Activated CD4-positive, alpha-beta T cell treated with anti-CD3 and anti-CD28 coated beads, Interleukin-2, Interleukin-4, amounts not matched to agents 100 ng/mL and 50 ng/mL, durations not matched to agents 16 hours and 8 hours (primary cell): ENCODE data around the gene ZC3H7A.

Experiments
- DNase-seq: peaks from one replicate; pipeline ENCODE4 v3.0.0-alpha.2; 2020; ENCODE audit warnings: low spot score

Gene ZC3H7A

DNA sequence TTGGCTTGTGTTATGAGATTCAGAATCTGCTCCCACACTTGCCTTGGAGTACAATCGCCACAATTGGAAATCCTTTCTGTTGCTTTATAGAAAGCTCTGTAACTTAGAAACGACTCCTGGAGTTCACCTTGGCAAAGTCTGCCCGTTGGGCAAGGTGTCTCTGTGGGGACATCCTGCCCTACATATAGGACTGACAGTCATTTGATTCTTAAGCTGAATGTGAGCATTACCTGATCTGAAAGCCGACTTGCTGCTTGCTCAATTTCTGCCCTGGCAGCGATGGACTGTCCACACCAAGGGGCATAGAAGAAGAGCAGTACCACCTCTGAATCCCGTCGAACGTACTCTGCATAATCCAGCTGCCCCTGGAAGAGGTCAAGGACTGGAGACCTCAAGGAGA lies 61.3 kb downstream of the ZC3H7A start:
- DNase-seq, result no peak

DNA sequence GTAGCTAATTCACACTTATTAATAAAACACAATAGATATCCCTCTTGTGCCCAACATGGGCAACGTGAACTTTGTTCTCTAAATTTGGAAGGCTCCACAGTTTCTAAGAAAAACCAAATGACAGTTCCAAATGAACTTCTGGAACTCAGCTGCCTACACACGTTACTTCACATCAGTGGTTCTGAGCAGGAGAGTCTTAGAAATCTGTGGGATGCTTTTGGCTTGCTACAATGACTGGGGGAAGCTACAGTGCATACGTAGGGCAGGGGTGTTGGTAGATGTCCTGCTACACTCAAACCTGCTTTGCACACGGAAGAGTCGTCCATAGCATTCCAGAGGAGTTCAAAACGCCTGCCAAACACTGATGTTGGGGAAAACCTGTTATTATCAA lies 62.4 kb downstream of the ZC3H7A start:
- DNase-seq, result no peak

DNA sequence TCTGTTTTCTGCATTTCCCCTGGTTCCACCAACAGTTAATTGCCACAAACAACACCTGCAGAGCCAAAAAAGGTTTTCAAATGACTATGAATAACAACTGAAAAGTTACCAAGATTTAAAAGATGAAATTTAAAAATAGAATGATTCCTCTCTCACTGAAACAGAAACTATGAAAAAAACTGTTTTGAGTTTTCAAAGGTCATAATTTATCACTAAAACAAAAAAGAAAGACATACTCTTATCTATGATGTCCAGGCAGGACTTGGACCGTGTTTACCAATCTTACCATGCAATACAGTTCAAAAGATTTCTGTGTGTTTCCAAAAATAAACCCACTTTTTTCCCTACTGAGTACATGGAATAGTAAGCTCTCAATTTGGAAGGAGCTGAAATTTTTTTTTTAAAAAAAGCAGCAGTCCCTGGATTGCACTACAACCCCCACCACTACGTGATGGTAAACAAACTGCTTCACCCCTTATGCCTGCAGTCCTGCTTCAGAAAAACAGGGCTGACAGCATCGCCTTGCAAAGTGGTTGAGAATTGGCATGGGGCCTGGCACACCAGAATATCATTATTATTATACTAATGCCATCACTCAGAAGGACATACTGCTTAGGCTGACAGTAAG lies 62.9 kb downstream of the ZC3H7A start:
- peak; percentile 30 for DNase-seq

DNA sequence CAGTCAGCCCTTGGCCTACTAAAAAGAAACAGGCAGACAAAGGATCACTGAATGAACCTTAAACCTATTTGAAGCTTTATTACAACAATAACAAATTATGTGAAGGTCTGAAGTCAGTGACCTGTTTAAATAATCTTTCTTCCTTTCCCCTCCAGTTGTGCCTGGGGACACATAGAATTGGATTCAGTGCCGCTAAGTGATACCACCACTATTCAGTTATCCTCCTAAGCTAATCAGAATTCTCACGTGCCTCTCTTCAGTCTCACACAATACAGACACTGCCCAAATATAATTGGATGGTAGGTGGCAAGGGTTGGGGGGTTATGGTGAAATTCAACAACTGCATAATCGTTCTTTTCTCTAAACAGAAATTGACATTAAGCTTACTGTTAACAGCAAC lies 65.8 kb downstream of the ZC3H7A start:
- DNase-seq, result no peak

GRCh38 chr16:11729787-11730186 lies 67.3 kb downstream of the ZC3H7A start:
- DNase-seq, result no peak

DNA sequence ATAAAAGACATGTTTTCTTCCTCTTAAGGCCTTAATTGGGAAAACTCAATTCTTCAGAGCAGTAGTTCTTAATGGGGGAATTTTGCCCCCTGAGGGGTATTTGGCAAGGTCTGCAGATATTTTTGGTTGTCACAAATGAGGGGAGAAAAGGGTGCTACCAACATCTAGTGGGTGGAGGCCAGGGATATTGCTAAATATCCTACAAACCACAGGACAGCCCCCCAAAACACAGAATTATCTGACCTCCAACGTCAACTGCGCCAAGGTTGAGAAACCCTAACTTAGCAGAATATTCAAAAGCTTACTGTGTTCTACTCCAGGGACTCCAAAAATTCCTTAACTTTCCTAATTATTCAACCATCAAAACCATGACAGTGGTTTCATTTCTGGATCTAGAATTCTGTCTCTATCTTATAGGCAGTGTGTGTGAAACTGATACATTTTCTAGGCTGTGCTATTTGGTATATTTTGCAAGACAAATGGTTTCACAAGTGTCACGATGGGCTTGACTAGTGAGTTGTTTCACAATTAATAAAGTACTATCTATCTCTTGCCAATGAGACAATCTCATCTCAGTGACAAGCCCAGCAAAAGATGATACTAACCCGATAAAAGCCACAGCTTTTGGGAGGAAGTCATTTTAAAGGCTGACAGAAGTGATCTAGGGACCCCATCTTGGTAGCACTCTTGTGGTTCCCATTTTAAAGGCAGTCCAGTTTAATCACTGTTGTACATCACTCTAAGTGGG lies 69.1 kb downstream of the ZC3H7A start:
- DNase-seq, result peak; percentile 47

- DNase-seq, result no peak
These were observed 71.0 kb downstream of the ZC3H7A start for GRCh38 chr16:11726008-11726407.

DNA sequence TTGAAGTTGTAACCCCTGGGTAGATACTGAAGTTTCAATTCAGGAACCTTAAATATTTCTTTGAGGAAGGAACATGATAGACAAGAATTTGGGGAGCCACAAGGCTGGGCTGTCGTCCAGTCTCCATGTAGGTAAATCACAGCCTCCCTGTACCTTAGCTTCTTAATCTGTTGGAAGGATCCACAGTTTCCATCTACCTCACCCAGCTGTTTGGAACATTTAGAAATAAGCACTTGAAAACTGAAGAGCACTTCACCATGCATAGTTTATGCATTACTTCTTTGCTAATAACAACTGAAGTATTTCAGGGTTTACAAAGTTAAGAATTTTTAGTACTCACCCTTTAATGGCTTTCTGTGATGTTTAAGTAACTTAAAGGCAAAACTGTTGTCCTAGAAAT lies 71.6 kb downstream of the ZC3H7A start:
- DNase-seq, result no peak

GRCh38 chr16:11722468-11722808 lies 74.6 kb downstream of the ZC3H7A start:
- DNase-seq, result no peak

GRCh38 chr16:11721781-11722467 lies 75.1 kb downstream of the ZC3H7A start:
- DNase-seq, result no peak

DNA sequence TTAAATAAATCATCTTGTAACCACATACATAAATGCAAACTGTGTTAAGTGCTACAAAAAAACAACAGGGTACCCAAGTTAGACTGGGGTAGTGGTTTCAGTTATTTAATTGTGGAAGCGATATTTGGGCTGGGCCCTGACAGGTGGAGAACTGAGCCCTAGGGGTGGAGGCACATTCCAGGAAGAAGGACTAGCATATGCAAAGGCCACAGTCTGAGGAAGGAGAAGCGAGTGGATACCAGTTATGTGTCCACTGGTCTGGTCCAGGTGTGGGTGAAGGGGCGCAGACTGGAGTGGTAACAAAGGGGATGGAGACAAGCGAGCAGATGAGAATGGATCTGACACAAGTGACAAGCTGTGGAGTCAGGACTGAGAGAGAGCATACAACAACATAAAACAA lies 77.3 kb downstream of the ZC3H7A start:
- no peak for DNase-seq

GRCh38 chr16:11719171-11719570 lies 77.9 kb downstream of the ZC3H7A start:
- DNase-seq, result no peak

DNA sequence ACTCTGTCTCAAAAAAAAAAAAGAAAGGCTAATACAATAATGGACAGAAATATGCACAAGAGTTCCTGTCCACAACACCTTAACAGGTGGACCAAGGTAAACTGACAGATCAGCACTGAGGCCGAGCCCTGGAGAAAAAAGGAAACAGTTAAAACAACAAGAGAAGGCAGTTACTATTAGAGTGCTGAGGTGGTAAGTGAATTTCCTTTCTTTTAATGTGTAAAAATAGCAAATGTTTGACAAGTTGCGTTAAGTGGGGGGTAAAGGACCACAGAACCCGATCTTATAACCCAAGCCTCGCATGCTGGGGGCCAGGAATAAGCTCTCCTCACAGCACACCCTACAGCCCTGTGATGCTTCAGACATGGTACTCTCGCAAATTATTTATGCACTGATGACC lies 79.2 kb downstream of the ZC3H7A start:
- no peak for DNase-seq

- no peak for DNase-seq
These were observed 80.7 kb downstream of the ZC3H7A start for GRCh38 chr16:11716336-11716735.

DNA sequence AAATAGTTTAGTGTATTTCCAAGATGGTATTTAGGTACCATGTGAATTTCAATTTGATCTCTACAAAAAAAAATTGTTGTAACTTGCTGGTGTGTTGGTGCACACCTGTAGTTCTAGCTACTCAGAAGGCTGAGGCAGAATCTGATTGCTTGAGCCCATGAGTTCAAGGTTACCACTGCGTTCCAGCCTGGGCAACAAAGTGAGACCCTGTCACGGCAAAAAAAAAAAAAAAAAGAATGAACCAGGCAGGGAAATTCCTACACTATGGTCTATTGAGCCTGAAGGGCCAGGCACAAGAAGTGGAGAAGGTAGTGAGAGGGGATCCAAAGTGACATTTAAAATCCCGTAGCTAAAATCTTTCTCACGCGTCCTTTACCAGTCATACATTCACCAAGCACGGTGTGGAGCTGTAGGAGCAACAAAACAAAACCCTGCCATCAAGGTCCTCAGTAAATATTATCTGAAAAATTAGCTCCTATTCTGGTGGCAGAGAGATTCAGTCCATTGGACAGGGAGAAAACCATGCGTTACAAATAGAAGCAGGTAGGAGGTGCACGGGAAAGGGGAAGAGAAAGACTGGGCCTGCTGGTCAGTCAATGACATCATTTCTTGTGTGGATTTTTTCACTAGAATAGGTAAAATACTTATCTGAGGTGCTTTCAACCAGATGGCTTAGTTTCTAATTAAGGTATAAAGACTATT lies 81.7 kb downstream of the ZC3H7A start:
- no peak for DNase-seq

- DNase-seq, result no peak
These were observed 84.9 kb downstream of the ZC3H7A start for GRCh38 chr16:11712122-11712521.

GRCh38 chr16:11711662-11712061 lies 85.4 kb downstream of the ZC3H7A start:
- DNase-seq, result no peak

DNA sequence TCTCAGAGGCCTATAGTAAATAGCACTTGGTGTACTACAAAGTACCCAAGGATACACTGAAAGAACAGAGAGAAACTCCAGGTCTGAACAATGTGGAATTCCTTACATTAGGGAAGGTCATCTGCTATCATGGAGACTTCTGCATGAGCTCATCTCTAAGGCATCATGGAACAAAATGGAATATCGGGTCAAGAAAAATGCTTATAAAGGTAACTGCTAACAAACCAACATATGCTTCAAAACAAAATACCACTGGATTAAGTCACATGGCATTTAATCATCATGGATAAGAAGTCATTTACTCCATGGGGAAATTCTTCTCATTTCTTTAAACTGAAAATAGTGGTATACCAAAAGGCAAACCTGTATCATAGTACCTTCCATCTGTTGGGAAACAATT lies 88.6 kb downstream of the ZC3H7A start:
- no peak for DNase-seq

- no peak for DNase-seq
These were observed 89.3 kb downstream of the ZC3H7A start for GRCh38 chr16:11707679-11708197.

DNA sequence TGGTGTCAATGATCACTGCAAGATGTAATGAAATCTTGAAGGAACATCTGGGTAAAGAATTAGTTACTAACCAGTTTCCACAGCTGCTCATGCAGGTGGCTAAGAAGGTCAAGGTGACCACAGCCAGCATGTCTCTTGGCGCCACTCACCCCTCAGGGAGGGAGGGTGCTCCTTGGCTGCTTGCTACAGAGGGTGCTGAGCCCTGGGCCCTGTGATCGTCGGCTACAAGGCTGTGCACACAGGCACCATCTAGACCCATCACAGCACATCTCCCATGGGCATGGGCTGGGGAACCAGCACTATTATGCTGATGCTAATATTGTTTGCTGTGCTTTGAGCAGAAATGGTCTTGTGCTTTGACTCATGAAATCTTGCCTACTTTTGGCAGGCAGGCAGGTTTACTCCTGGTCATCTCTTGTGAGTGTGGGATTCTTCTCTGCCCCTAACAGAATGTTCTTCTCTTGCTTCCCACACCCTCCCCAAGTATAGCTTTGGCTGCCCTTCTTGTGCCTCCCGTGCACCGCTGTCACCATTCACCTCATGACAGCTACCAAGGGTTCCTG lies 90.8 kb downstream of the ZC3H7A start:
- DNase-seq, result no peak

- no peak for DNase-seq
These were observed 91.6 kb downstream of the ZC3H7A start for GRCh38 chr16:11705311-11706025.
